HEK293 (cell line): ENCODE data around the gene ADO.

Experiments
- CTCF ChIA-PET: fragments of 350-600 bp; formaldehyde crosslinking; extraction: SDS; loops from one replicate; lab custom pipeline; 2021; ENCODE audit warnings: antibody characterized with exemption; lab: Yijun Ruan, JAX
- POLR2A ChIA-PET: fragments of 300-600 bp; formaldehyde crosslinking; extraction: SDS; loops from one replicate; lab custom pipeline; 2020; ENCODE audit warnings: antibody characterized with exemption, inconsistent platforms; lab: Yijun Ruan, JAX
- H3K27ac ChIP-seq: fragments of 200-500 bp; sonication (Bioruptor generic); 2 replicates; pipeline ENCODE4 v1.5.1; 2014; ENCODE audit warnings: low read depth, low read length, control low read depth, inconsistent platforms; ENCODE audit errors: extremely low read depth
- H3K36me3 ChIP-seq, 2 experiments: fragments of 200-500 bp in 1 of 2; sonication (Bioruptor generic) in 1 of 2; 1 replicate in 1 of 2; 2 replicates in 1 of 2; pipeline ENCODE4 v1.5.1; 2014 to 2017; ENCODE audit warnings: inconsistent platforms in 2 of 2, low read length in 2 of 2; ENCODE audit not compliant: control insufficient read depth in 2 of 2, insufficient read depth in 1 of 2
- H3K4me1 ChIP-seq: fragments of 200-500 bp; sonication (Bioruptor generic); 2 replicates; pipeline ENCODE4 v1.5.1; 2014; ENCODE audit warnings: mild to moderate bottlenecking, low read length, inconsistent platforms; ENCODE audit not compliant: control insufficient read depth, insufficient read depth
- H3K4me3 ChIP-seq: 2 replicates; pipeline ENCODE4 v1.5.1; 2011; ENCODE audit warnings: low read depth, mild to moderate bottlenecking, control low read depth, low read length, moderate library complexity
- H3K9me3 ChIP-seq: fragments of 200-500 bp; sonication (Bioruptor generic); 2 replicates; pipeline ENCODE4 v1.5.1; 2014; ENCODE audit warnings: low read depth, low read length, inconsistent platforms; ENCODE audit not compliant: control insufficient read depth, insufficient read depth
- PRDM10 ChIP-seq: fragments of 450-650 bp; formaldehyde crosslinking; IDR thresholded peaks from 2 replicates; pipeline ENCODE4 v1.5.1; 2016; ENCODE audit warnings: missing biosample characterization, missing genetic modification characterization
- TSHZ1 ChIP-seq: fragments of 450-650 bp; formaldehyde crosslinking; IDR thresholded peaks from 2 replicates; pipeline ENCODE4 v1.5.1; 2016; ENCODE audit warnings: missing biosample characterization, missing genetic modification characterization, borderline replicate concordance
- ZBTB49 ChIP-seq: fragments of 450-650 bp; formaldehyde crosslinking; IDR thresholded peaks from 2 replicates; pipeline ENCODE4 v1.5.1; 2016; ENCODE audit warnings: missing biosample characterization, missing genetic modification characterization, low read depth
- ZNF133 ChIP-seq: fragments of 450-650 bp; formaldehyde crosslinking; IDR thresholded peaks from 2 replicates; pipeline ENCODE4 v1.5.1; 2016; ENCODE audit warnings: missing biosample characterization, missing genetic modification characterization
- ZNF335 ChIP-seq: fragments of 450-650 bp; formaldehyde crosslinking; conservative IDR thresholded peaks from 2 replicates; pipeline ENCODE4 v1.5.1; 2016; ENCODE audit warnings: missing biosample characterization, missing genetic modification characterization
- ZNF341 ChIP-seq: fragments of 450-650 bp; formaldehyde crosslinking; IDR thresholded peaks from 2 replicates; pipeline ENCODE4; 2016; ENCODE audit warnings: low read depth, missing biosample characterization, missing genetic modification characterization
- ZNF37A ChIP-seq: fragments of 450-650 bp; IDR thresholded peaks from 2 replicates; pipeline ENCODE4 v1.5.1; 2018; ENCODE audit warnings: missing biosample characterization, missing genetic modification characterization
- ZNF580 ChIP-seq: fragments of 450-650 bp; formaldehyde crosslinking; IDR thresholded peaks from 2 replicates; pipeline ENCODE4 v1.5.1; 2016; ENCODE audit warnings: missing biosample characterization, missing genetic modification characterization
- ZNF585B ChIP-seq: fragments of 450-650 bp; formaldehyde crosslinking; IDR thresholded peaks from 2 replicates; pipeline ENCODE4 v1.5.1; 2016; ENCODE audit warnings: missing biosample characterization, missing genetic modification characterization
- ZNF645 ChIP-seq: fragments of 450-650 bp; formaldehyde crosslinking; IDR thresholded peaks from 2 replicates; pipeline ENCODE4; 2016; ENCODE audit warnings: missing biosample characterization, missing genetic modification characterization
- ZSCAN30 ChIP-seq: fragments of 450-650 bp; IDR thresholded peaks from 2 replicates; pipeline ENCODE4 v1.5.1; 2018; ENCODE audit warnings: missing biosample characterization, mild to moderate bottlenecking, missing genetic modification characterization, moderate library complexity
- ZXDB ChIP-seq: fragments of 450-650 bp; formaldehyde crosslinking; IDR thresholded peaks from 2 replicates; pipeline ENCODE4 v1.5.1; 2016; ENCODE audit warnings: missing biosample characterization, missing genetic modification characterization

Gene ADO

GRCh38 chr10:62818426-62819011, 14.0 kb downstream of the ADO start (continued):
- TF ChIP-seq ZNF335 (tag by site-specific recombination) (peak; percentile 44), ZNF585B (tag by site-specific recombination) (no peak), ZBTB49 (tag by site-specific recombination) (no peak), TSHZ1 (tag by site-specific recombination) (no peak), ZNF133 (tag by site-specific recombination) (no peak), ZXDB (tag by site-specific recombination) (no peak), ZNF580 (no peak), ZNF645 (tag by site-specific recombination) (no peak)

GRCh38 chr10:62819141-62819920, 14.8 kb downstream of the ADO start:
- no peak for TF ChIP-seq ZSCAN30 (tag by site-specific recombination)
- peak; percentile 52 for TF ChIP-seq ZNF341 (tag by site-specific recombination)
- 0 out of 2 replicates have a peak, but pooled peaks have one; percentile 19 for TF ChIP-seq PRDM10
- no peak for TF ChIP-seq ZNF37A (tag by site-specific recombination)
- H3K4me1 ChIP-seq: no peaks in the 10 kb centered on the region; the same call in 1 of the 2 replicates
- H3K9me3 ChIP-seq: no peaks in the 10 kb centered on the region
- H3K4me3 ChIP-seq: no peak overlapping the region
- H3K27ac ChIP-seq: no peak overlapping the region
- ChIA-PET POLR2A (no interaction called here), CTCF (interaction anchor here (0.7 to 4.1 kb wide), 6 partner anchors 32 to 337 kb away, joined by 3 to 25 read pairs (median 3); no protein-coding TSS in a partner anchor)
- H3K36me3 ChIP-seq: no peaks in the 10 kb centered on the region
